ENCODE data around the gene NCKAP1.
"Not testable (repeated sequence)": the region's sequence is repeated elsewhere in the genome, so short reads cannot be mapped to it uniquely, and the experiment has no call there.

The NCKAP1 gene, protein sequence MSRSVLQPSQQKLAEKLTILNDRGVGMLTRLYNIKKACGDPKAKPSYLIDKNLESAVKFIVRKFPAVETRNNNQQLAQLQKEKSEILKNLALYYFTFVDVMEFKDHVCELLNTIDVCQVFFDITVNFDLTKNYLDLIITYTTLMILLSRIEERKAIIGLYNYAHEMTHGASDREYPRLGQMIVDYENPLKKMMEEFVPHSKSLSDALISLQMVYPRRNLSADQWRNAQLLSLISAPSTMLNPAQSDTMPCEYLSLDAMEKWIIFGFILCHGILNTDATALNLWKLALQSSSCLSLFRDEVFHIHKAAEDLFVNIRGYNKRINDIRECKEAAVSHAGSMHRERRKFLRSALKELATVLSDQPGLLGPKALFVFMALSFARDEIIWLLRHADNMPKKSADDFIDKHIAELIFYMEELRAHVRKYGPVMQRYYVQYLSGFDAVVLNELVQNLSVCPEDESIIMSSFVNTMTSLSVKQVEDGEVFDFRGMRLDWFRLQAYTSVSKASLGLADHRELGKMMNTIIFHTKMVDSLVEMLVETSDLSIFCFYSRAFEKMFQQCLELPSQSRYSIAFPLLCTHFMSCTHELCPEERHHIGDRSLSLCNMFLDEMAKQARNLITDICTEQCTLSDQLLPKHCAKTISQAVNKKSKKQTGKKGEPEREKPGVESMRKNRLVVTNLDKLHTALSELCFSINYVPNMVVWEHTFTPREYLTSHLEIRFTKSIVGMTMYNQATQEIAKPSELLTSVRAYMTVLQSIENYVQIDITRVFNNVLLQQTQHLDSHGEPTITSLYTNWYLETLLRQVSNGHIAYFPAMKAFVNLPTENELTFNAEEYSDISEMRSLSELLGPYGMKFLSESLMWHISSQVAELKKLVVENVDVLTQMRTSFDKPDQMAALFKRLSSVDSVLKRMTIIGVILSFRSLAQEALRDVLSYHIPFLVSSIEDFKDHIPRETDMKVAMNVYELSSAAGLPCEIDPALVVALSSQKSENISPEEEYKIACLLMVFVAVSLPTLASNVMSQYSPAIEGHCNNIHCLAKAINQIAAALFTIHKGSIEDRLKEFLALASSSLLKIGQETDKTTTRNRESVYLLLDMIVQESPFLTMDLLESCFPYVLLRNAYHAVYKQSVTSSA

DNA sequence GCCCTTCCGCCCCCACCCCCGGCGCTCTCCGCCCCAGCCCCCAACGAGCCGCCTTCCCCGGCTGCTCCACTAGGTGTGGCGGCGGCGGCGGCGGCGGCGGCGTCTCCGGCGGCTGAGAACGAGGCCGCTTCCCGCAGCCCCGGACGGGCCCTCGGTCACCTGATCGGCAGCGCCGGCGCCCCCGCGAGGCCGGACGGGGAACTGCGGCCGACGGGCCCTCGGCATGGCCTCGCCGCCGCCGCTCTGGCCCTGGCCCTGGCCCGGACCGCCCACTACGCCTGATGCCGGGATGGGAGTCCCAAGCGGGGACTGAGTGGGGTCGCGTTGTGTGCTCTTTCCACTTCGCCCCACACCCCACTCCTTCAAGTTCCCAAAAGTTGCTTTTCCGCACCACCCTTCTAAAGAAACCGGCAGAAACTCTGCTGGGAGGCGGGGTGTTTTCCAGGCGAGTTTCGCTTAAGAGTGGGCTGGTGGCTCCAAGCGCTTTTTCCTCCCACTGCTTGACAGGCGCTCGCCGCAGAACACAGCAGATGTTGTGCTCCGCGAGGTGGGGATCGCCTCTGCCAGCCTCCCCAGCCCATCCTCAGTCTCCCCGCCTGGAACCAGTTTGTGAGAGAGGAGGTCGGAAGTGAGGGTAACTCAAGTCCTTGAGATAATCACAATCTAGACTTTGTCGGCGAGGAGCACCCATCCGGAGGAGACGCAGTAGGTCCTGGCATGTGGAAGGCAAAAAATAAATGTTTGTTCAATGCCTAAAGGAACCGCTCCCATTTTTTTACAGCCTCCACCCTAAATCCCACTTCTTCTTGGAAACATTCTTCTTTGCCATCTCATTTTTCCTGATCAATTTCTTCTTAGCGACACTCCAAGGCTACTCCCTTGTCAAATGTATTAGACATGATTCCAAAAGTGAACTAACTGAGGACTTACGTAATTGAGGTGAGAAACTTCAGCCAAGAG lies at the start of gene NCKAP1:
Gene NCKAP1 (minus strand): TSS at position 117 of the 960 bp plus-strand sequence. CDS start 358 bp downstream, outside the sequence.
- peak; percentile 69 to 76 (median 72) for DNase-seq

DNA sequence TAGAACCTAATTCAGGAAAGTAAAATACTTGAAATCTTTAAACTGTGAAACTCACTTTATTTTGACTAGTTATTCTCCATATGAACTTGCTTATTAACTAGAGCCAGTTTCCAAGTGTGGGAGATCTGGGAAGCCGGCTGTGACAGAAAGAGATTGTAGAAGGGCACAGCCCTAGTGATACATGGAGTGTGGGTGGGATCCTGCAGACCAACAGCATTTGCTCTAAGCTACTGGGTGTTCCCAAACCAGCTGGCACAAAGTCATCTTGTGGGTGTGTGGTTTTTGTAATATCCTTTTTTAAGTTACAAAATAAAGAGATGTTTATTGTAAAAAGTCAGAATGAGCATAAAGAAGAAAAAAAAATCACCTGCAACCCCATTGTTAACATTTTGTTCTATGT lies 43.7 kb upstream of the NCKAP1 start:
- DNase-seq, result no peak

DNA sequence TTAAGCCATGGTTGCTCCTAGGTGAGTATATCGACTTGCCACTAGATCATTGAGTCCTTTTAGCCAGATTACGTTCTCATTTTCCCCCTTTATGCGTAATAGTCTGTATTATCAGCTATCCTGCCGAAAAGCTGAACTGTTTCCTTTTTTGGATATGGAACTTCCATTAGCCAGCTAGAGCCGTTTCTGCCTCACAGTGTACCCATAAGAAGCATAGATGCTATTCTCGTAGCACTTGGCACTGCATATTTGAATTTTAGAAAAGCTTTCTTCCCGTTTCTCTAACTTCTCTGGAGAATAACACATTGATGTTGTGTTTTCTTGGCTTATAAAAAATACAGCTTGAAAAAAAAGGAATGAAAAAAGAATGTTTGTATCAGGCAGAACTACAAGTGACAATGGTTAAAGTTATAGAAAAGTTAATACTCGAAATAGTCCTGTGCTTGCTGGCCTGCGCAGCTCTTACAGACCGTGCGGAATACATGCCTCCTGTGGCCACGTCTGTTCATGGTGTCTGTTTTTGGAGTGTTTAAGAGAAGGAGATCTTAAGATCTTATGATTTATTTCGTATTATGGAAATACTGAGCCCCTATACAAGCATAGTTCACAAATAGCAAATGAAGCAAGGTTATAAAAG lies 41.0 kb upstream of the NCKAP1 start:
- no peak for DNase-seq

DNA sequence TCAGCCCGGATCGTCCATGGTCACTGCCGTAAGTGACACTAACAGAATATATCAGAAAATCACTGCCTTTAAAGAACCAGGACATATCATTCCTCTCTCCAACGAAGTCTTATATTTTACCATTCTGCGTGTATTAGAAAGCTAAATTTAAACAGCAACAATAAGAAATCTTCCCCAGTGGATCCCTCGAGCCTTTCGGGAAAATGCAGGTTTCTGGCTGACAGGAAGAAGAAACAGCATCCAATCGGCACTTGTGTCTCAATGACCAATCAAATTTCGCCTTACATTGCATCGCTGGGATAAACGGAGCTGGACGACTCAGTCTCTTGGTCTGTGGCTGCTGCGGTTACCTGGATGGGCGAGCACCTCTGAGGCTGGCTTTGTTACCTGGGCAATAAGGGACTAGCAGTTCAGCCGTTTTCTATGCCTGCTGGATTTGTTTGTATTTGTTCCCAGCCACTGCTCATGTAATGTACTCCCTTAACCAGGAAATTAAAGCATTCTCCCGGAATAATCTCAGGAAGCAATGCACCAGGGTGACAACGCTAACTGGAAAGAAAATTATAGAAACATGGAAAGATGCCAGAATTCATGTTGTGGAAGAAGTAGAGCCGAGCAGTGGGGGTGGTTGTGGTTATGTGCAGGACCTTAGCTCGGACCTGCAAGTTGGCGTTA lies 40.3 kb upstream of the NCKAP1 start, which contains the start of gene DUSP19:
Gene DUSP19 (plus strand): TSS at position 284 of the 675 bp plus-strand sequence. CDS start 187 bp downstream, at position 471.
- peak; percentile 34 to 54 (median 42) for DNase-seq

DNA sequence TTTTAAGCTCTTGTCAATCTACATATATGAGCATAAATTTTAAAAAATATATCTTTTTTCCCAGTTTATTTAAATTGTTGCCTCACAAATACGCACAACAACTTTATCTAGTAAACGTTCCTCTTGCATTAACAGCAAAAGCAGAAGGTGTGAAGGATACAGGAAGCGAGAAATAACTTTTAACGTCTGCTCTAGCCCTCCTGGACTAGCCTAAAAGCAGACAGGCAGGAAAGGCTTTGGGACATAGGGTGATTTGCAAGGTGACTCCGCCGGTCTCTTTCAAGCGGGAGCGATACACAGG lies 39.9 kb upstream of the NCKAP1 start:
- DNase-seq, result no peak

DNA sequence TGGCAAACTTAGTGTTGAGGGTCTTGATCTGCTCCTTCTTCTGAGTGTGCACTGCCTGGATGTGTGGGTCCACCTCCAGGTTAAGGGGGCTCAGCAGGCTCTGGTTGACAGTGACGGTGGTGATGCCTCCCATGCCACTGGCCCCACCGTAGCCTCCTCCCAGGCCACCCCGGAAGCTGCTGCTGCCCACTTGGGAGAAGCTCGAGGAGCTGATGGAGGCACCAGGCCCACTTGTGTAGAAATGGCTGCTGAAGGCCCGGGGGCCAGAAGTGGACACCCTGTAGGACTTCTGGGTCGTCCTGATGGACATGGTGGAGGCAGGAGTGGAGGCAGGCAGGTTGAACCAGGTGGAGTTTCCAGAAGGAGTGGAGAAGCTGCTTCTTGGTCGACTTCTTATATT lies 33.9 kb upstream of the NCKAP1 start:
- DNase-seq, result no peak

DNA sequence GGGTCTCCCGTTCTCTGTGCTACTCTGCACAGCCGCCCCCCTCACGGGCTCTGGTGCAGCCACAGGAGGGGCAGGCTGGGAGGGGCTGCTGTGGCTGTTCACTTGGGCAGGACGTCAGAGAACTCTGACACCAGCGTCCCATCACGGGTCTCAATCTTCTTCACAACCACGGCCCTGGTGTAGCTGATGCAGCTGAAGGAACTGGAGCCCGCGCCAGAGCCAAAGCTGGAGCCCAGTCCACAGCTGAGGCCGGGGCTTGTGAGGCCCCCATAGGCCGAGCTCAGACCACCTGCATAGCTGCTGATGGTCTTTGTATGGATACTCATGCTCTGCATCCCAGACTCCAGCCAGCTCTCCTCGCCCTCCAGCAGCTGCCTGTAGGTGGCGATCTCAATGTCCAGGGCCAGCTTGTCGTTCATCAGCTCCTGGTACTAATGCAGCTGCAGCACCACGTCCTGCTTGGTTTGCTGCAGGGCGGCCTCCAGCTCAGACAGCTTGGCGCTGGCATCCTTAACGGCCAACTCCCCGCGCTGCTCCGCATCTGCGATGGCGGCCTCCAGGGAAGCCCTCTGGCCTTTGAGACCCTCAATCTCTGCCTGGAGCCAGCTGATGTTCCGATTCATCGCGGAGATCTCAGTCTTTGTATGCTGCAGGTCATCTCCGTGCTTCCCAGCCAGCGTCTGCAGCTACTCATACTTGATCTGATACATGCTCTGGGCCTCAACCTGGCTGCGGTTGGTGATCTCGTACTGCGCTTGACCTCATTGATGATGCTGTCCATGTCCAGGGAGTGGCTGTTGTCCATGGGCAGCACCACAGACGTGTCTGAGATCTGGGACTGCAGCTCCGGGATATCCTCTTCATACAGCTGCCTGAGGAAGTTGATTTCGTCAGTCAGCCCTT lies 32.9 kb upstream of the NCKAP1 start:
- DNase-seq, result no peak

DNA sequence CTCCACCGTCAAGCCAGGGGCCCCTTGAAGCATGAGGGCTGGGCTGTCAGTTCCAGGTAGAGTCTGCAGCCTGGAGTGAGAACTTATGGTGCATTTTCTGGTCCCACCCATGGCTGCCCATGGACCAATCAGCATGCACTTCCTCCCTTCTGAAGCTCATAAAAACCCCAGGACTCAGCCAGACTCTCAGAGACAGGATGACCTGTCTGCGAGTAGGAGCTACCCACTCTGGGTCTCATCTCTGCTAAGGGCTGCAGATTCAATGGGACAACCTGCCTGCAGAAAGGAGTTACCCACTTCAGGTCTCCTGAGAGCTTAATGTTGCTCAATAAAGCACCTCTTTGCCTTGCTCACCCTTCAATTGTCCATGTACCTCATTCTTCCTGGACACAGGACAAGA lies 30.9 kb upstream of the NCKAP1 start:
- DNase-seq, result no peak

DNA sequence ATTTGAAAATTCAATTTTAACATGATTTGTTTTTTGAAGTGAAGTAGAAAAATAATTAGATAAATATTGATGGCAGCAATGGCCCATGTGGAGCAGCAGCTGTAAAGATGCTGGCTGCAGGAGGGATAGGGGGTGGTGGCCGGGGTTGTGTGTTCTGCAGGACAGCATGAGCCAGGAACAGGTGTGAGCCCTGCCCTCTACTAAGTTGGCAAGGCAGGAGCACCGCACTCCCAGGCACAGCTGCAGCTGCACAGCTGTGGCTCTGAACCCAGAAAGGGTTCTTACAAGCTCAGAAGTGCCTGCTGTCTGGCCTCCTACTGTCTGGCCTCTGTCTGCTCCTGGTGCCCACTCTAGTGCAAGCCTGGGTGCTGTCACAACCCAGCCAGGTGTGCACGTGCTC lies 30.3 kb upstream of the NCKAP1 start:
- no peak for DNase-seq

DNA sequence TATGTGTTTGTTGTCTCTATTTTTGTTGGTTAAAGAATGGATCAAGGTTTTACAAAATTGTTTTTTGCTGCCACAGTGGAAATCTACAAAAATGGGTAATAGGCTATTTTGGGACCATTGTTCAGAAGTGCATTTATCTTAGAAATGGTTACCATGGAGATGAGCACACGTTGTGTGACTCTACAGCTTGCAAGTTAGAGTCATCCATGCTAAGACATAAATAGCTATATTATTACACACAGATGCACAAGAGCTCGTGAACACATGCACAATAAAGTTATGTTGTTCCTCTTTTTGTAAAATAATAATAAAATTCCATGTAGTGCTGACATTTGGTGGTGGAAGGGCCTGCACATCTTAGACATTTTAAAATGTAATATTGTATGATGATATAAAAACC lies 24.8 kb upstream of the NCKAP1 start:
- DNase-seq, result no peak

DNA sequence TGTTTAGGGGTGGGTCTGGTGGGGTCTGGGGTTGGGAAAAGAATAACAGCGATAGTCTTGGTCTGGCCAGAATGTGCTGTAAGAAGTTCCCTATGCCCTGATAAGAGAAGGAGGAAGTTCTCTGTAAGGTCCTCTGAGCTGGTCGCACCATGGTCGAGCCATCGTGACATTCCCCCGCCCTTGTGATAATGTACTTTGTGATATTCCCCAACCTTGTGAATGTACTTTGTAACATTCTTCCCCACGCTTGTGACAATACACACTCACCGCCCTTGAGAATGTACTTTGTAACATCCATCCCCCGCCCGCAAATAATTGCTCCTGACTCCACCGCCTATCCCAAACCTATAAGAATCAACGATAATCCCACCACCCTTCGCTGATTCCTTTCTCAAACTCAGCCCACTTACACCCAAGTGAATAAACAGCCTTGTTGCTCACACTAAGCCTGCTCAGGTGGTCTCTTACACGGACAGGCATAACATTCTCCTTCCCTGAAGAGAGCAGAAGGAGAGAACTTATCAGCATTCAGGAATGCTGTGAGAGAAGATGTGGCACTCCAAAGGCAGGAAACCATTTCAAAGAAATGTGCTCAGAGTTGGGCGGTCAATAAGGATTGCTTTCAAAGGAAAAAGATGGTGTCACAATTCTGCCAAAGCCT lies 22.4 kb upstream of the NCKAP1 start:
- DNase-seq, result no peak

DNA sequence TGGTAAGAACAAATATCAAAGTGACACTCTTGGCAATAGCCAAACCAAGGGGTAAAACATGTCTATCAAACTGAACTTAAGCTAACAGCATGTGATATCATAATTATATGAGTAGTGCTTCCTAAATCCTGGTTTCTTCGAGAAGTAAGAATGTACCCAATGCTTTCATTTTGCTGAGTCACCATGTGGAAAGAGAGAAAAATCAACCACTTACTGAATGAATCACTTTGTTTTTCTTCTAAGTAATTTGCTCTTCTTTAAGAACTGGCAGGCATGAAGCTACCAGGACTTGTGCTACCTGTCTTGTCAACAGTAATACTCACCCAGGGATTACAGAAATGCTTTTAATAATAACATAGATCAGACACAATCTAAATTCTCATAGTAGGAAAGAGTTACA lies 21.3 kb upstream of the NCKAP1 start:
- DNase-seq, result no peak

DNA sequence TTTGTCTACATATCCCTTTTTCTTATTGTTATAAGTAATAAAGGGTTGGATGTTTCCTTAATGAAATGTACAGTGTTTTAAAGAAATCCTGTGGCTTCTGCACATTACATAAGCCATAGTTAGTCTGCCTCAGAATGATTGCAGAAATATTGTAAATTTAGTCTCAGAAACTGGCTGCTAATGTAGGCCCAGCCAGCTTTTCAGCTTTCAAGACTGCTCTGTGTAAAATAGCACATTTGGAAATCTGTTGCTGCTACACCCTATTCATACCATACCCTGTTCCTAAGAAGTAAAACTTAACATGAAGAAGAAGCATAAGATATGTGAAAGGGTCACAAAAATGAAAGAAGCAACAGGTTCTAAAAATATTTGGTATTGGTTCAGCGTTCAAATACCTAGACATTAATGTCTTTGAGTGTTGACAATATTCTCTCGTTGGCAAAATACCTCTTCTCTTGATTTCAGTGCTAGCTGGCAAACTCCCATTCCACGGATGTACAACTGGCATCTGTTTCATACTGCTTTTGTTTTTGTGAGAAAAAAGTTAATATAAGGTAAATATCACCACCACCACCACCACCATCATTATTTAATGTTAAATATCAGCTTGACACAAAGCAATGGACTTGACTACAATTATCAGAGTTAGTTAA lies 19.2 kb upstream of the NCKAP1 start:
- no peak for DNase-seq

DNA sequence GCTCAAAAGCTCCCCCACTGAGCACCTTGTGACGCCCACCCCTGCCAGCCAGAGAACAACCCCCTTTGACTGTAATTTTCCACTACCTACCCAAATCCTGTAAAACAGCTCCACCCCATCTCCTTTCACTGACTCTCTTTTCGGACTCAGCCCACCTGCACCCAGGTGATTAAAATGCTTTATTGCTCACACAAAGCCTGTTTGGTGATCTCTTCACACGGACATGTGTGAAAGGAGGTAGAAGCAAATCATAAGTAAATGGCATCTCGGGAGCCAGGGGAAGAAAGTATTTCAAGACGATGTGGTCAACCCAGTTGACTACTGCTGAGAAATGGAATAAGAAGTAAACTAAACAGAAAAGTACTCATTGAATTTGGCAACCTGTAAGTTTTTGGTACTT lies 11.2 kb upstream of the NCKAP1 start:
- DNase-seq, result no peak

DNA sequence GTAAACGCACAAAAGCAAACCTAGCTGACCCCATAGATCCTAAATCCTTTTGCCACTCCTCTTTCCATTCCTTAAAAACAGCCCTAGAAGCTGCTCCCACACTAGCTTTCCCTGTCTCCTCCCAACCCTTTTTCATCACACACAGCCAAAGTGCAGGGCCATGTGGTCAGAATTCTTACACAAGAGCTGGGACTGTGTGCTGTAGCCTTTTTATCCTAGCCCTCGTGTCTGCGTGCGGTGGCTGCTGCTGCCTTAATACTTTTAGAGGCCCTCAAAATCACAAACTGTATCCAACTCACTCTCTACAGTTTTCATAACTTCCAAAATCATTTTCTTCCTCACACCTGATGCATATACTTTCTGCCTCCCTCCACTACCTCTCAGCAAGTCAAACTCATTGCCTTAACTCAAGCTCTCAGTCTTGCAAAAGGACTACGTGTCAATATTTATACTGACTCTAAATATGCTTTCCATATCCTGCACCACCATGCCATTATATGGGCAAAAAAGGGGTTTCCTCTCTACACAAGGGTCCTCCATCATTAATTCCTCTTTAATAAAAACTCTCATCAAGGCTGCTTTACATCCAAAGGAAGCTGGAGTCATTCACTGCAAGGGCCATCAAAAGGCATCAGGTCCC lies 9.3 kb upstream of the NCKAP1 start:
- not testable (repeated sequence) for DNase-seq

DNA sequence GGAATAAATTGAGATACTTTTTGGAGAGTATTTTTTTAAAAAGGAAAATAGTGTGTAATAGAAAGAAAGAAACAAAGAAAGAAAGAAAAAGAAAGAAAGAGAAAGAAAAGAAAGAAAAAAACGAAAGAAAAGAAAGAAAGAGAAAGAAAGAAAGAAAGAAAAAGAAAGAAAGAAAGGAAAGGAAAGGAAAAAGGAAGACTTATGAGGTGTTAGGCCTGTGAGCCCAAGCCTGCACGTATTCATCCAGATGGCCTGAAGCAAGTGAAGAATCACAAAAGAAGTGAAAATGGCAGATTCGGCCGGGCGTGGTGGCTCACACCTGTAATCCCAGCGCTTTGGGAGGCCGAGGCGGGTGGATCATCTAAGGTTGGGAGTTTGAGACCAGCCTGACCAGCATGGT lies 5.3 kb upstream of the NCKAP1 start:
- DNase-seq, result not testable (repeated sequence)

DNA sequence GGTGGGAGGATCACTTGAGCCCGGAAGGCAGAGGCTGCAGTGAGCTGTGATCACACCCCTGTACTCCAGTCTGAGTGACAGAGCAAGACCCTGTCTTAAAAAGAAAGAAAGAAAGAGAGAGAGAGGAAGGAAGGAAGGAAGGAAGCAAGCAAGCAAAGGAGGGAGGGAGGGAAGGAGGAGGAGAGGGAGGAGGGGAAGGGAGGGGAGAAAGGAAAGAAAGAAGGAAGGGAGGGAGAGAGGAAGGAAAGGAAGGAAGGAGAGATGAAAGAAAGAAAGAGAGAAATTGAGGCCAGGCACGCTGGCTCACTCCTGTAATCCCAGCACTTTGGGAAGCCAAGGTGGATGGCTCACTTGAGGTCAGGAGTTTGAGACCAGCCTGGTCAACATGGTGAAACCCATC lies 2.3 kb upstream of the NCKAP1 start:
- DNase-seq, result no peak

DNA sequence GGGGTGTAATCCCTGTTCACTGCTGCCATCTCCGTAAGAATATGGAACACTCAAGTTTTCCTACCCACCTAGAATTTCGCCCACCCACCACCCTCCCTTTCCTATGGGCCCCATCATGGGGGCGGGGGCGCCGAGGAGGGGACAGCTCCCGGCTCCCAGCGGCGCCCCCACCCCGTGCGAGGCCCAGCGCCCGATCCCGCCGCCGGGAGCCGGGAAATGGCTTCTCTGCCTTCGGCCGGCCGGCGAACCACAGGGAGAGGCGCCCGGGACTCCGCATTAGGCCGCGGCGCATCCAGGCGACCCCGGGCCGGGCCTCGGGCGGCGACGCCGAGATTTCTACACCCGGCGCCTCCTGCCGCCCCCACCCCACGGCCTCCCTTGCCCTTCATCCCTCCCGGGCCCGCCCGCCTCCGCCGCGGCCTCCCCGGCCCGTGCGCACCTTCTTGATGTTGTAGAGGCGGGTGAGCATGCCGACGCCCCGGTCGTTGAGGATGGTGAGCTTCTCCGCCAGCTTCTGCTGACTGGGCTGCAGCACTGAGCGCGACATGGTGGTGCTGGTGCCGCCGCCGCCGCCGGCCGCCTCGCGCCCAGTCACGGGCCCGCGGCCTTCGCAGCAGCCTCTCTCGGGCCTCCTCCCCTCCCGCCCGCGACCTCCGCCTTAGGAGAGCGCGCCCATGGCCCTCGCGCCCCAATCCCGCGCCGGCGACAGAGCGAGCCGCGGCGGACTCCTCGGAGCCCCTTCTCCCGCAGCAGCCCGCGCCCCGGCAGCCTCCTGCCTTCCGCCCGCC lies 510 bp downstream of the NCKAP1 start:
- DNase-seq, result peak in 3 of 4 experiments; percentile 8 to 52 (median 37)
